GM21381 (cell line): ENCODE data around the gene ARHGAP5.
"Not testable (repeated sequence)": the region's sequence is repeated elsewhere in the genome, so short reads cannot be mapped to it uniquely, and the experiment has no call there.

ENCODE experiments used
- ATAC-seq: cut with Tn5 transposase; IDR thresholded peaks from one replicate; pipeline ENCODE4 v1.9.1; 2021; ENCODE audit warnings: mild to moderate bottlenecking, moderate library complexity; ENCODE audit not compliant: unreplicated experiment

ARHGAP5 gene

DNA sequence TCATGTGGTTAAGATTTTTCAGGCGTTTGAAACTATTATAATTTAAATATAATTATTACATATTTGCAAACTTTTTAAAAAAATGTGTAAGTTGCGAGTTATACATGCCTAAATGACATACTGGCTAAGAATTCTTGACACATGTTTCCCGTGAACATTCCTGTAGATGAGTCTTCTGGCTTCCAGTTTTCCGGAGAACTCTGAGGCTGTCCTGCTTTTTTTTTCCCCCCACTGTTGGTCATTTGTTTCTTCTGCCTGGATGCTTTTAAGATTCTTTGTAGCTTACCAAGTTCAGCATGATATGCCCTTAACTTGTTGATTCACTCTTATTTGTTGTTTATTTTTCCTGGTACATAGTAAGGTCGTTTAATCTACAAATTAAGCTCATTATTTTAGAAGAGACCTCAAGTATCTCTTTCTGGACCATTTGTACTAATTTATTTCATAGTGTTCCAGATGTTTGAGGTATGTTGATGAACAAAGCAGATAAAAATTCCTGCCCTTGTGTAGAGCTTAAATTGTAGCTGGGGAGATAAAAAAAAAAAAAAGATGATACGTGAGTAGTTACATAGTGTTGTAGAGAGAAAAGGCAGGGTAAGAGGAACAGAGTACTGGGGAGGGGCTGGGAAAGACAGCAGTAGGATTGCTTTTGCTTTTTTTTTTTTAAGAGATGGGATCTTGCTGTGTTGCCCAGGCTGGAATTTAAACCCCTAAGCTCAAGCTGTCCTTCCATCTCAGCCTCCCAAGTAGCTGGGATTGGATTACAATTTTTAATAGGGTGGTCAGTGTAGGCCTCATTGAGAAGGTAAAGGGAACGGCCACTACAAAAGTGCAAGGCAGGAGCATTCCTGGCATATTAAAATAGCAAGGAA is 32.8 kb downstream of the ARHGAP5 start:
- no peak for ATAC-seq

- no peak for ATAC-seq
Observed at GRCh38 chr14:32110548-32110896, 33.4 kb downstream of the ARHGAP5 start.

DNA sequence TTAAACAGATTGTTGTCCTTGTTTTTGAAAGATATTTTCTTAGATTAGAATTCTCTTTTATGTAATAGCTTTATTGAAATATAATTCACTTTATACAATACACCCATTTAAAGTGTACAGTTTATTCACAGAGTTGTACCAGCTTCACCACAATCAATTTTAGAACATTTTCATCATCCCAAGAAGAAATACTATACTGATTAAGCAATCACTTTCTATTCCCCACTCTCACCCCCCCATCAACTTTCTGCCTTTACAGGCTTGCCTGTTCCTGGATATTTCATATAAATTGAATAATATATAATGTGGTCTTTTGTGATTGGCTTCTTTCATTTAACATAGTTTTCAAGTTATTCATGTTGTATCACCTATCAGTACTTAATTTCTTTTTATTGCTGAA is 44.4 kb downstream of the ARHGAP5 start:
- ATAC-seq = no peak

GRCh38 chr14:32121948-32122347 is 44.8 kb downstream of the ARHGAP5 start:
- no peak for ATAC-seq

- not testable (repeated sequence) for ATAC-seq
Observed at GRCh38 chr14:32126899-32127730, 50.0 kb downstream of the ARHGAP5 start.

GRCh38 chr14:32127731-32128654 is 50.9 kb downstream of the ARHGAP5 start:
- ATAC-seq = not testable (repeated sequence)

GRCh38 chr14:32128703-32129102 is 51.6 kb downstream of the ARHGAP5 start:
- ATAC-seq = no peak

DNA sequence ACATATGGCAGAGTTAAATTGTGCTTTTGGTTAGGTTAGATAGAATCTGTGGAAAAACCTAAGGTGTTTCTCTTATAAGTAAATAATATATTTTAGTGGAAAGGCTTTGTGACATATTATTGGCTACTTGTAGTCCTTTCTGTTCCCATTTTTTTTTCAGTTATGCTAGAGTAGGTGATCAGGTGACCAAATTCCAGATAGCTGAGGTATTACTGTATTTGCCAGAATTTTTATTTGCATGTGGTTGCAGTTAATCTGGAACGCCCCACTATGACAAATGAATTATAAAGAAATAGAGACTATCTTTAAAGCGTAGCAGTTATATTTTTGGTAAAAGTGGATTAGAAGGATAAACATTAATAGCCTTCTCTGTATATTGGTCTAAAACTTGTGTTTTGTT is 52.0 kb downstream of the ARHGAP5 start:
- no peak for ATAC-seq

DNA sequence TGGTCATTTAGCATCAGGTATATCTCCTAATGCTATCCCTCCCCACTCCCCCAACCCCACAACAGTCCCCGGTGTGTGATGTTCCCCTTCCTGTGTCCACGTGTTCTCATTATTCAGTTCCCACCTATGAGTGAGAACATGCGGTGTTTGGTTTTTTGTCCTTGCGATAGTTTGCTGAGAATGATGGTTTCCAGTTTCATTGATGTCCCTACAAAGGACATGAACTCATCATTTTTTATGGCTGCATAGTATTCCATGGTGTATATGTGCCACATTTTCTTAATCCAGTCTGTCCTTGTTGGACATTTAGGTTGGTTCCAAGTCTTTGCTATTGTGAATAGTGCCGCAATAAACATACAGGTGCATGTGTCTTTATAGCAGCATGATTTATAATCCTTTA is 54.6 kb downstream of the ARHGAP5 start:
- not testable (repeated sequence) for ATAC-seq

GRCh38 chr14:32134448-32135097 is 57.5 kb downstream of the ARHGAP5 start:
- ATAC-seq = no peak

GRCh38 chr14:32136027-32136825 is 59.1 kb downstream of the ARHGAP5 start:
- no peak for ATAC-seq

DNA sequence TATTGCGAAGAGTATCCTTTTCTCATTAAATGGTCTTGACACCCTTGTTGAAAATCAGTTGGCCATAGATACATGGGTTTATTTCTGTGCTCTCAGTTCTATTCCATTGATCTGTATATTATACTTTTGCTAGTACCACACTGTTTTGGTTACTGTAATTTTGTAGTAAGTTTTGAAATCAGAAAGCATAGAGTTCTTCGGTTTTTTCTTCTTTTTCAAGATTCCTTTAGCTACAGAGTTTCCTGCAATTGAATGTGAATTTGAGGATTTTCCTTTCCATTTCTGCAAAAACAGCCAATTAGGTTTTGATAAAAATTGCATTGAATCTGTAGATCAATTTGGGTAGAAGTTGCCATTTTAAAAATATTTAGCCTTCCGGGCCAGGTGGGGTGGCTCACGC is 60.2 kb downstream of the ARHGAP5 start:
- no peak for ATAC-seq

DNA sequence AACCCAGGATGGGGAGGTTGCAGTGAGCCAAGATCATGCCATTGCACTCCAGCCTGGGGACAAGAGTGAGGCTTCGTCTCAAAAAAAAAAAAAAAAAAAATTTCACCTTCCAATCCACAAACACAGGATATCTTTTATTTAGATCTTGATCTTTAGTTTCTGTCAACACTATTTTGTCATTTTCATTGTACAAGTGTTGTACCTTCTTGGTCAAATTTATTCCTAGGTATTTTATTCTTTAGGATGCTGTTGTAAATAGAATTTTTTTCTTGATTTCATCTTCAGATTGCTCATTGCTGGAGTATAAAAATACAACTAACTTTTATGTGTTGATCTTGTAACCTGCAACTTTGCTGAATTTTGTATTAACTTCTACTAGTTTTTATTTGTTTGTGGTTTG is 60.8 kb downstream of the ARHGAP5 start:
- no peak for ATAC-seq

- ATAC-seq = no peak
Observed at GRCh38 chr14:32142341-32142740, 65.2 kb downstream of the ARHGAP5 start.

- no peak for ATAC-seq
Observed at GRCh38 chr14:32142754-32143437, 65.8 kb downstream of the ARHGAP5 start.

- no peak for ATAC-seq
Observed at GRCh38 chr14:32150392-32150791, 73.3 kb downstream of the ARHGAP5 start.

GRCh38 chr14:32166029-32166428 is 88.9 kb downstream of the ARHGAP5 start:
- no peak for ATAC-seq

DNA sequence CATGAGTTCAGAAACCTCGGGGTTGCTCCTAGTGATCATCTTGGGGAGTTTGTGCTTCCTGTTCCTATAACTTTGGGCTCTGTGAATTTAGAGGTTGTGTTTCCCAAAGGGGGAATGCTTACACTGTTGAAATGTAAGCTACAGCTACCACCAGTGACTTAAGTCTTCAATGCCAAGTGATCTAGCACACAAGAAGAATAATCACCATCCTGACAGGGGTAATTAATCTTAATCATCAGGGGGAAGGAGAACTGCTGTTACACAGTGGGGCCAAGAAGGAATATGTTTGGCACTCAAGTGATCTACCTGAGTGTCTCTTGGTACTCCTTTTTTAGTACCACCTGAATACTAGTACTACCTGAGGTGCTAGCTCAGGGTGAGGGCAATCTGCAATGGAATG is 89.8 kb downstream of the ARHGAP5 start:
- ATAC-seq = no peak

GRCh38 chr14:32167907-32168306 is 90.8 kb downstream of the ARHGAP5 start:
- ATAC-seq = no peak
